ENCODE results near the gene CAVIN1.

Gene CAVIN1

DNA sequence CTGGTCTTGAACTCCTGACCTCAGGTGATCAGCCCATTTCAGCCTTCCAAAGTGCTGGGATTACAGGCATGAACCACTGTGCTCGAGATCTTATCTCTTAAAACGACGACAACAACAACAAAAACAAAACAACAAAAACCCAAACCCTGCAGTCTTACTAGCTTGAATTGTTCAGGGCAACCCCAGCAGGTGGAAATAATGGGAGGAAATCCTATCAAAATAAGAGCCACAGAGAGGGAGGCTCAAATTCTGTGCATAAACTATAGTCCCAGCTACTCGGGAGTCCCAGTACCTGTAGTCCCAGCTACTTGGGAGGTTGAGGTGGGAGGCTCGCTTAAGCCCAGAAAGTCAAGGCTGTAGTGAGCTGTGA is 19.1 kb upstream of the CAVIN1 start:
- TF ChIP-seq, protein P1, sequence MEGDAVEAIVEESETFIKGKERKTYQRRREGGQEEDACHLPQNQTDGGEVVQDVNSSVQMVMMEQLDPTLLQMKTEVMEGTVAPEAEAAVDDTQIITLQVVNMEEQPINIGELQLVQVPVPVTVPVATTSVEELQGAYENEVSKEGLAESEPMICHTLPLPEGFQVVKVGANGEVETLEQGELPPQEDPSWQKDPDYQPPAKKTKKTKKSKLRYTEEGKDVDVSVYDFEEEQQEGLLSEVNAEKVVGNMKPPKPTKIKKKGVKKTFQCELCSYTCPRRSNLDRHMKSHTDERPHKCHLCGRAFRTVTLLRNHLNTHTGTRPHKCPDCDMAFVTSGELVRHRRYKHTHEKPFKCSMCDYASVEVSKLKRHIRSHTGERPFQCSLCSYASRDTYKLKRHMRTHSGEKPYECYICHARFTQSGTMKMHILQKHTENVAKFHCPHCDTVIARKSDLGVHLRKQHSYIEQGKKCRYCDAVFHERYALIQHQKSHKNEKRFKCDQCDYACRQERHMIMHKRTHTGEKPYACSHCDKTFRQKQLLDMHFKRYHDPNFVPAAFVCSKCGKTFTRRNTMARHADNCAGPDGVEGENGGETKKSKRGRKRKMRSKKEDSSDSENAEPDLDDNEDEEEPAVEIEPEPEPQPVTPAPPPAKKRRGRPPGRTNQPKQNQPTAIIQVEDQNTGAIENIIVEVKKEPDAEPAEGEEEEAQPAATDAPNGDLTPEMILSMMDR (IDR thresholded peaks at IDR 0.05; ENCODE audit: low read depth, low read length, missing control alignments), result no peak
- no peak for DNase-seq (ENCODE audit: extremely low read depth, low read depth)
- no peak overlapping the region for H3K4me3 ChIP-seq (replicated peaks; ENCODE audit: low read depth, low read length)

DNA sequence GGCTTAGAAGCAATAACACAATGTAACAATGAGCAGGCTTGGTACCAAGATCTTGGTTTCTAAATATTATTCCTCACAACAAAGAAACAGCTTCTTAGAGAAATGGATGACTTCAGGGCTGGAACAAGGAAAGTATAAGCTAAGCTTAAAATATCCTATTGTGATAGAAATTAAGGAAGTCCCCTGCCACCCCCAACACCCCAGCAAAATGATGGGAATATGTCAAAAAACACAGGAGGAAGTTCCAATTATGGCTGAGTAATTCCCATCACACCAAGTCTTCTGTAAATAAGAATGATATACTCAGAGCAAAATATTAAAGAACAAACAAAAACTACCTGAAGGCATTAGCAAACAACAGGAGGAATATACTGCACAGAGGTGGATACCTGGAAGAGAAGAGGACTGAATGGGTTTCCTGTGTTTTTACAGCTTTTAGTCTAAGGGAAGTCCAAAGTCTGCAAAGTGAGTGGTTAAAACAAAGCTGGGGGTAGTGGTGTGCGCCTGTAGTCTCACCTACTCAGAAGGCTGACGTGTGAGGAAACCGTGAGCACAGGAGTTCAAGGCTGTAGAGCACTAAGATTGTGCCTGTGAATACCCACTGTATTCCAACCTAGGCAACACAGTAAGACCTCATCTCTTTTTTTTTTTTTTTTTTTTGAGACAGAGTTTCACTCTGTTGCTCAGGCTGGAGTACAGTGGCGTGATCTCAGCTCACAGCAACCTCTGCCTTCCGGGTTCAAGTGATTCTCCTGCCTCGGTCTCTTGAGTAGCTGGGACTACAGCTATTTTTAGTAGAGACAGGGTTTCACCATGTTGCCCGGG is 18.5 kb upstream of the CAVIN1 start:
- no peak for DNase-seq (ENCODE audit: extremely low read depth, low read depth)
- TF ChIP-seq, protein P1 (IDR thresholded peaks at IDR 0.05; ENCODE audit: low read depth, low read length, missing control alignments), result no peak
- no peak overlapping the region for H3K4me3 ChIP-seq (replicated peaks; ENCODE audit: low read depth, low read length)

DNA sequence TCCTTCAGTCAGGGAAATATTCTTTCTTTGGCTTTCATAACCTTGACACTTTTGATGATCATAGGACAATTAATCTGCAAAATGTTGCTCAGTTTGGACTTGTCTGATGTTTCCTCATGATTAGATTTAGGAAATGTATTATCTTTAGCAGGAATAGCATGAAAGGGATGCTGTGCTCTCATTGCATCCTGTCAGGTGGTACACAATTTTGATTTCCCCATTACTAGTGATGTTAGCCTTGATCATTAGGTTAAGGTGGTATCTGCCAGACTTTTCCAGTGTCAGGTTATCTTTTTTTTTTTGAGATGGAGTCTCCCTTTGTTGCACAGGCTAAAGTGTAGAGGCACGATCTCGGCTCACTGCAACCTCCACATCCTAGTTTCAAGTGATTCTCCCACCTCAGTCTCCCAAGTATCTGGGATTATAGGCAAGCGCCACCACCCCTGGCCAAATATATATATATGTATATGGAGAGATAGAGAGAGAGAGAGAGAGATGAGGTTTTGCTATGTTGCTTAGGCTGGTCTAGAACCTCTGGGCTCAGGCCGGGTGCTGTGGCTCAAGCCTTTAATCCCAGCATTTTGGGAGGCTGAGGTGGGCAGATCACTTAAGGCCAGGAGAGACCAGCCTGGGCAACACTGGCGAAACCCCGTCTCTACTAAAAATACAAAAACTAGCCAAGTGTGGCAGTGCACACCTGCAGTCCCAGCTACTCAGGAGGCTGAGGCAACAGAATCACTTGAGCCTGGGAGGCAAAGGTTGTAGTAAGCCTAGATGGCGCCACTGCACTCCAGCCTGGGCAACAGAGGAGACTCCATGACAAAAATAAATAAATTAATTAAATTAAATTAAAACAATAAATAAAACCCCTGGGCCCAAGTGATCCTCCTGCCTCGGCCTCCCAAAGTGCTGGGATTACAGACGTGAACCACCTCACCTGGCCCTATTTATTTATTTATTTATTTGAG is 15.8 kb upstream of the CAVIN1 start:
- no peak overlapping the region for H3K4me3 ChIP-seq (replicated peaks; ENCODE audit: low read depth, low read length)
- TF ChIP-seq, protein P1 (IDR thresholded peaks at IDR 0.05; ENCODE audit: low read depth, low read length, missing control alignments), result peak; percentile 52
- no peak for DNase-seq (ENCODE audit: extremely low read depth, low read depth)

- H3K4me3 ChIP-seq (replicated peaks; ENCODE audit: low read depth, low read length), result no peak overlapping the region
- DNase-seq (ENCODE audit: extremely low read depth, low read depth), result peak; percentile 82
Measured at GRCh38 chr17:42436391-42436790, 13.3 kb upstream of the CAVIN1 start.

GRCh38 chr17:42431758-42432161 is 8.7 kb upstream of the CAVIN1 start:
- H3K4me3 ChIP-seq (replicated peaks; ENCODE audit: low read depth, low read length), result no peak overlapping the region
- TF ChIP-seq, protein P1 (IDR thresholded peaks at IDR 0.05; ENCODE audit: low read depth, low read length, missing control alignments), result no peak
- no peak for DNase-seq (ENCODE audit: extremely low read depth, low read depth)

More at GRCh38 chr17:42436391-42436790, 13.3 kb upstream of the CAVIN1 start:
- TF ChIP-seq, protein P1 (IDR thresholded peaks at IDR 0.05; ENCODE audit: low read depth, low read length, missing control alignments), result no peak

DNA sequence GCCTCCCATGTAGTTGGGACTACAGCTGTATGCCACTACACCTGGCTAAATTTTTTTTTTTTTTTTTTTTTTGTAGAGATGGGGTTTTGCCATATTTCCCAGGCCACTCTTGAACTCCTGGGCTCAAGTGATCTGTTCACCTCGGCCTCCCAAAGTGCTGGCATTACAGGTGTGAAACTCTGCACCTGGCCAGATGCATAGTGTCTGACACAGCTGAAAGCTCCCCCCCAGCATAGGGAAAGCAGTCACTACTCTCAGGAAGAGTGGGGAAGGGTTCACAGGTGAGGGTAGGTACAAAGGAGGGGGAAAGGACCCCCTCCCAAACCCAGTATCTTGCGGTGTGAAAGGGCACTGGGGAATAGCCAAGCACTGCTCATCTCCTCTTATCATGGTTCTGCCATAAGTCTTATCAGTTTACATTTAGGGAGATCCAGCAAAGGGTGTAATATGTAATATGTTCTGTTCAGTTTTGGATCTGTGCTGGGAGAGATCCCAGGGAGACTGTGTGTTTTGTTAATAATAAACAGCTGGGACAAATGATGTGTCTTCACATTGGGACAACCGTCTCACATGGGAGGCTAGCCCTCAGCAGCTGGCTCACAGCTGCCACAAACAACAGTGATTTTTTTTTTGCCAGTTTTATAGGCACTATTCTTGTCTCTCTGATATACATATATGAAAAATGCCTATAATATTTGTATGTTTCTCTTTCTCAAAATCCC is 6.8 kb upstream of the CAVIN1 start:
- TF ChIP-seq, protein P1 (IDR thresholded peaks at IDR 0.05; ENCODE audit: low read depth, low read length, missing control alignments), result no peak
- no peak for DNase-seq (ENCODE audit: extremely low read depth, low read depth)
- H3K4me3 ChIP-seq (replicated peaks; ENCODE audit: low read depth, low read length), result no peak overlapping the region

Measured in HFF-Myc (cell line).